ENCODE data around the gene MAPKAPK2. TPM values are rescaled to one million over a fixed set of nuclear protein-coding genes. Genes with fewer than 3 reads are reported as not detected.
A peak's percentile ranks its signal among the peaks of the same experiment; 100 is the strongest.

Gene MAPKAPK2
- 100 to 1,000 TPM in 1 of 2 donors, 10 to 100 TPM in 1; 92.2 to 113 TPM for total RNA-seq
- 10 to 100 TPM; 53.1 to 68.5 (median 59.3) TPM for polyA plus RNA-seq (ENCODE audit: insufficient read length in 6 of 6)
- long read RNA-seq, donor 1, transcript MAPKAPK2-202 (10 exons, 2,961 nt), result major isoform, 14 of 14 reads
- long read RNA-seq, donor 1, partial matches to known transcripts, result 0 of 14 reads
- long read RNA-seq, donor 1, other reads (novel, unspliced or antisense), result 0 of 14 reads
- long read RNA-seq, donor 2, transcript MAPKAPK2-202 (10 exons, 2,961 nt), result major isoform, 12 of 18 reads
- long read RNA-seq, donor 2, partial matches to known transcripts, result 6 of 18 reads
- long read RNA-seq, donor 2, other reads (novel, unspliced or antisense), result 0 of 18 reads
- long read RNA-seq, donor 3, transcript MAPKAPK2-202 (10 exons, 2,961 nt), result major isoform, 12 of 12 reads
- long read RNA-seq, donor 3, partial matches to known transcripts, result 0 of 12 reads
- long read RNA-seq, donor 3, other reads (novel, unspliced or antisense), result 0 of 12 reads
- long read RNA-seq, donor 4, partial matches to known transcripts, result 0 of 2 reads
- long read RNA-seq, donor 4, other reads (novel, unspliced or antisense), result 2 of 2 reads
- long read RNA-seq, donor 5, transcript MAPKAPK2-202 (10 exons, 2,961 nt), result major isoform, 16 of 21 reads
- long read RNA-seq, donor 5, partial matches to known transcripts, result 5 of 21 reads
- long read RNA-seq, donor 5, other reads (novel, unspliced or antisense), result 0 of 21 reads
- long read RNA-seq, donor 6, transcript MAPKAPK2-202 (10 exons, 2,961 nt), result major isoform, 15 of 20 reads
- long read RNA-seq, donor 6, partial matches to known transcripts, result 5 of 20 reads
- long read RNA-seq, donor 6, other reads (novel, unspliced or antisense), result 0 of 20 reads
- long read RNA-seq, donor 7, partial matches to known transcripts, result 14 of 18 reads
- long read RNA-seq, donor 7, other reads (novel, unspliced or antisense), result 0 of 18 reads
- long read RNA-seq, donor 8, transcript MAPKAPK2-202 (10 exons, 2,961 nt), result major isoform, 21 of 21 reads
- long read RNA-seq, donor 8, partial matches to known transcripts, result 0 of 21 reads
- long read RNA-seq, donor 8, other reads (novel, unspliced or antisense), result 0 of 21 reads
- long read RNA-seq, donor 9, result 0 reads
- long read RNA-seq, donor 10, partial matches to known transcripts, result 0 of 1 reads
- long read RNA-seq, donor 10, other reads (novel, unspliced or antisense), result 1 of 1 reads
- long read RNA-seq, donor 11, transcript MAPKAPK2-202 (10 exons, 2,961 nt), result major isoform, 6 of 8 reads
- long read RNA-seq, donor 11, partial matches to known transcripts, result 0 of 8 reads
- long read RNA-seq, donor 11, other reads (novel, unspliced or antisense), result 0 of 8 reads
- long read RNA-seq, donor 12, transcript MAPKAPK2-202 (10 exons, 2,961 nt), result major isoform, 8 of 9 reads
- long read RNA-seq, donor 12, partial matches to known transcripts, result 0 of 9 reads
- long read RNA-seq, donor 12, other reads (novel, unspliced or antisense), result 0 of 9 reads

GRCh38 chr1:206684478-206685333, at the start of gene MAPKAPK2:
Gene MAPKAPK2 (plus strand): TSS chr1:206684905. CDS start chr1:206685230, 325 bp downstream.
- intact Hi-C loops (cut with DNase I), result no loop called here
- TF ChIP-seq CTCF (IDR thresholded peaks at IDR 0.05), result no peak
- no peaks in the 10 kb centered on the region for H3K36me3 ChIP-seq
- H3K27ac ChIP-seq, result peak within 1 kb of the TSS; percentile 90 to 97
- DNase-seq (peak; percentile 63 to 93 (median 82)), ATAC-seq (peak; percentile 83)
- H3K9me3 ChIP-seq, result no peaks in the 10 kb centered on the region
- H3K27me3 ChIP-seq, result no peaks in the 10 kb centered on the region
- H3K4me3 ChIP-seq, result peak within 1 kb of the TSS; percentile 76 to 88
- peaks cover 24 to 42% of the 10 kb centered on the region in 2 donors for H3K4me1 ChIP-seq

- H3K9me3 ChIP-seq, result no peaks in the 10 kb centered on the region
- no peak for TF ChIP-seq CTCF (IDR thresholded peaks at IDR 0.05)
- no peaks in the 10 kb centered on the region for H3K36me3 ChIP-seq
- peak within 1 kb of the TSS; percentile 79 to 89 for H3K27ac ChIP-seq
- peak within 1 kb of the TSS; percentile 86 to 98 for H3K4me3 ChIP-seq
- peaks cover 0 to 10% of the 10 kb centered on the region in 2 donors for H3K27me3 ChIP-seq
- H3K4me1 ChIP-seq, result peaks cover 21 to 38% of the 10 kb centered on the region in 2 donors
- intact Hi-C loops (cut with DNase I), result no loop called here
- ATAC-seq (peak; percentile 96), DNase-seq (peak; percentile 91 to 99 (median 98))
These were observed 49.4 kb upstream of the MAPKAPK2 start, which contains the start of gene DYRK3 for GRCh38 chr1:206635080-206635977. Gene DYRK3 (plus strand): TSS chr1:206635536. CDS start chr1:206635704, 168 bp downstream.

GRCh38 chr1:206635978-206636345, 48.7 kb upstream of the MAPKAPK2 start:
- no peak for DNase-seq
- intact Hi-C loops (cut with DNase I), result no loop called here

More at GRCh38 chr1:206635978-206636345, 48.7 kb upstream of the MAPKAPK2 start:
- ATAC-seq, result peak; percentile 7
- Histone ChIP-seq H3K27me3 (peaks cover 0 to 10% of the 10 kb centered on the region in 2 donors), H3K27ac (peak overlapping the region; percentile 79 to 89), H3K36me3 (no peaks in the 10 kb centered on the region), H3K4me3 (peak overlapping the region; percentile 86 to 98), H3K4me1 (peaks cover 21 to 38% of the 10 kb centered on the region in 2 donors), H3K9me3 (no peaks in the 10 kb centered on the region)
- TF ChIP-seq CTCF (IDR thresholded peaks at IDR 0.05), result no peak
